Left renal cortex interstitium (tissue), 4 donors: ENCODE results near the gene NAP1L1. TPM values are rescaled to one million over a fixed set of nuclear protein-coding genes. Genes with fewer than 3 reads are reported as not detected.
A peak's percentile ranks its signal among the peaks of the same experiment; 100 is the strongest.

Experiments used
- DNase-seq, 4 donors: peaks; one replicate each; pipeline ENCODE4 v3.0.0-alpha.2; 2013; ENCODE audit warnings: low read depth in 4 of 4, low spot score in 2 of 4, missing footprints in 1 of 4
- polyA plus RNA-seq, 4 donors: library from polyadenylated mRNA; unstranded; fragments of 120-200 nt; gene quantifications; one replicate each; pipeline ENCODE4 v1.2.1, GENCODE V29; 2013; ENCODE audit not compliant: insufficient read length in 4 of 4

Gene NAP1L1
- polyA plus RNA-seq, 4 donors = 786 to 1,012 (median 875) TPM

DNA sequence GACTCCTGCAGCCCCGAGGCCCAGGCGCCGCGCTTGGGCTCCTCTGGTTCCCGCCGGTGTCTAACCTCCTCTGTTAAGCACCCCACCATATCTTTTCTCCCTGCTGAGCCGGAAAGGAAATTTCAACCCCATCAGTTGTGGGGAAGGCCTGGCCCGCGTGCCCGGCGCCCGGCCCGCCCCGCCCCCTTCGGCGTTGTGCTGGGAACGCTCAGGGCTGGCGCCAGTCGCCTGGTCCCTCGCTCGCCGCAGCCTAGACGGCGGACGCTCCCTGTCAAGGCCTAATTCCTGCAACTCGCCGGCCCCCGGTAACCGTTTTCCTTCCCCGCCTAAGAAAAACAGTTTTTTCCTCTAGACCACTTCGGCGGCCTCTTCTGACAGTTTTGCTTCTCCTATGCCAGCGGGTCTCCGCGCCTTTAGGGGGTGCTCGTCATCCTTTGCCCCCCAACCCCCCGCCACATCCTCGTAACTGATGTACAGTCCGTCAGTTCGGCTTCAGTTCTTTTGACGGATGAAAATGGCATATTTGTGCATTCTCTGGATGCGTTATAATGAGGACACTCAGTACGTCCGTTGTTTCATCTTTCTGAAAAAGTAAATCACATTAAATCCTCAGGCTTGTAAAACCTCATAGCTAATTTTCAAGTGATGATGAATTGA lies 506 bp upstream of the NAP1L1 start:
- peak in 2 of 4 donors; percentile 19 to 87 for DNase-seq

DNA sequence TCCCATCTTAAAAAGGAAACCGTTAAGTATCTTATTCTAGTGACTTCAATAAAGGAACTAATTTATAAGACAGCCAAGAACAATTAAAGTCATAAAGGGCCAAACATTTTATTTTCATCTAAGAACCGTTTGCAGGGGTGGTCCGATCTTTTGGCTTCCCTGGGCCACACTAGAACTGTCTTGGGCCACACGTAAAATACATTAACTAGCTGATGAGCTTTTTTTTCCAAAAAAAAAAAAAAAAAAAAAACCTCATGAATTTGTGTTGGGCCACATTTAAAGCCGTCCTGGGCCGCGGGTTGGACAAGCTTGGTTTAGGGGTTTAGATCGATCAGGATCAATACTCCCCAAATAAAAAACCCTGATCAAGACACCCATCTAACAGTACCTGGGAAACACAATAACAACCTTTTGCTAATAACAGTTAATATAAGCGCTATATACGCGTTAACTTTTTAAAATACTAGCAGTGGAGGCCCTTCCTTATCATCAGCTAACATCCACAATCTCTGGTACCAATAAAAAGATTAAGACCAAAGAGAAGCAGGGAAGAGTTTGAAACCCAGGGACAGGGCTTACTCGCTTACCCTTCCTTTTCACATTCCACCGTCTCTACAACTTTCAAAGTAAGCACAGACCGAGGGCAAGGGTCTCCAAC lies 1.1 kb downstream of the NAP1L1 start:
- no peak for DNase-seq

DNA sequence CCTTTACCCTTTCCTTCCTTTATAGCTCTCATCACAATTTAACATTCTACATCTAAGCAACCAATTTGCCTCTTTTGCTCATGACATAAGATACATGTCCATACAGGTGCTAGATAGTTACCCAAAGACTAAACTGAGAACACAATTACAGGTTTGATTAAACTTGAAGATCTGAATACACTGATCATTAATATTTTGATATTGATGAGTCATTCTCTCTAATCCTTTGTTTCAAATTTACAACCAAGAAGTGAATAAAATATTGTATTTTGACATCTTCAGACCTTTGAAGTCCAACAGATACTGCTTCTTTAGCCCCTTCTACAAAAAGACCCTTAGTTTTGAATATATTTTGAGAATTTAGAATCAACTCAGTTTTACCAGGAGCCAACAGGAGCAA lies 2.6 kb downstream of the NAP1L1 start:
- no peak for DNase-seq

DNA sequence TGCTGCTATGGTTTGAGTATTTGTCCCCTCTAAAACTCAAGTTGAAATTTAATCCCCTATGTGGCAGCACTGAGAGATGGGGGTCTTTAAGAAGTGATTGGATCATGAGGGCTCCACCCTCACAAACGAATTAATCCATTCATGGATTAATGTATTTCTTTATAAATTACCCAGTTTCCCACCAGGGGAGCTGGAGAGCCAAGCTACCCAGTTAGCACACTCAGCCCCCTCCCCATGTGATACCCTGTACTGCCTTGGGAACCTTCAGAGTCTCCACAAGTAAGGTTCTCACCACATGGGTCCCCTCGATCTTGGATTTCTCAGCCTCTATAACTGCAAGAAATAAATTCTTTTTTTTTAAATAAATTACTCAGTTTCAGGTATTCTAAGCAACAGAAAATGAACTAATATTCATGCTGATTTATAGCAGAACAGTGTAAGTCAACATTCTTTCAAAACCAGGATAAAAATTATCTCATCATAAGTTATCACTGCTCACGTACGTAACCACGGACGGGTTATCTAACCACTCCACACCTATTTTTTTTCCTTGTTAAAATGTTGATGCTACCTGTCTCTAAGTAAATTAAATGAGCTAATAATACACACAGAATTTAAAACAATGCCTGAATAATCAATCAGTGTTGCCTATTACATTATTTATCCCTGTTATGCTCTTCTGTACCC lies 3.6 kb downstream of the NAP1L1 start:
- DNase-seq = no peak

DNA sequence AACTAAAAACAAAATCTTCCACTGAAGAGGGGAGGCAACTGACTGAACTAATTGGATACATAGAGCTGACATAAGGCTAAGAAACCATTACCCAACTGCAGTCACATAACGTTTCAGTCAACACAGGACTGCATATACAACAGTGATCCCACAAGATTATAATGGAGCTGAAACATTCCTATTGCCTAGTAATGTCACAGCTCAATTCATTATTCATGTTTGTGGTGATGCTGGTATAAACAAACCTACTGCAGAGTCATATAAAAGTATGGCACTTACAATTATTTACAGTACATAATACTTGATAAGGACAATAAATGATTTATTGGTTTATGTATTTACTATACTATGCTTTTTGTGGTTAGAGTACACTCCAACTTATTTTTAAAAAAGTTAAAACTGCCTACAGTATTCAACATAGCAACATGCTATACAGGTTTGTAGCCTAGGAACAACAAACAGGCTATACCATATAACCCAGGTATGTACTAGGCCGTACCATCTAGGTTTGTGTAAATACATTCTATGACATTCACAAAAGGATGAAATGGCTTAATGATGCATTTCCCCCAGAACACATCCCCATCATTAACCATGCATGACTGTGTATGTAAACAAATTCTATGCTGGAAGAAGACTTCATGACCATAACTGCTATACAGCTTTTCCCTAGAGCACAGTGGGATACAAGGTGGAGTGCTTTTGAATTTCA lies 4.3 kb downstream of the NAP1L1 start:
- no peak for DNase-seq

DNA sequence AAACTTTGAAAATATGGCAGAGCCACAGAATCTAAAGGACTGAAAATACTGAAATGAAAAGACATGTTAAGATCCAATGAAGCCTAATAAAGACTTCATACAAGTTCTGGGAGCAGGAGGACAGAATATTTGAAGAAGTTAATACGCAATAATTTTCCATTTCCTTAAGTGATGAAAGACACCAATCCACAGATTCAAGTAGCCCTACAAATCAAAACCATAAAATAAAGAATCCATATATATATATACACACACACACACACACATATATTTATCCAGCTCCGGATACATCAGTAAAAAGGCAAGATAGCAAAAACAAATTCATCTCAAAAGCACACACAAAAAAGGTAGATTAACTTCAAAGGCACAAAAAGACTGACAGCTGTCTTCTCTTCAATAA lies 5.7 kb downstream of the NAP1L1 start:
- DNase-seq = no peak

DNA sequence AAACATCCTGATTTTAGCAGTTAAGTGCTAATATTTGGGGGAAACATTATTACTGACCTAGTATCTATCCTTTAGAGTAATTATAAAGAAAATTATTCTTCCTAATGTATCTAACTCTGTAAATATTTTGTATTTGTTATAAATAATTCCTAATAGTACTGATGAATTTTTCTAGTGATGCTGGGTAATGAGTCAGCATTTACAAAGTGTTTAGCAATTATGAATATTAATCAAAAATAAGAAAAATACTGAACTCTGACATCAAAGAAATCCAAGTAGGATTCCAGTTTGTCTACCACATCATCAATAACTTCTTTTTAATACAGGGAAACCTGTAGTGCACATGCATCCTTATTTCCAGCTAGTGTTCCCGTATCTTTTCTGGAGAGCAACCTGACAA lies 9.0 kb downstream of the NAP1L1 start:
- DNase-seq = no peak

DNA sequence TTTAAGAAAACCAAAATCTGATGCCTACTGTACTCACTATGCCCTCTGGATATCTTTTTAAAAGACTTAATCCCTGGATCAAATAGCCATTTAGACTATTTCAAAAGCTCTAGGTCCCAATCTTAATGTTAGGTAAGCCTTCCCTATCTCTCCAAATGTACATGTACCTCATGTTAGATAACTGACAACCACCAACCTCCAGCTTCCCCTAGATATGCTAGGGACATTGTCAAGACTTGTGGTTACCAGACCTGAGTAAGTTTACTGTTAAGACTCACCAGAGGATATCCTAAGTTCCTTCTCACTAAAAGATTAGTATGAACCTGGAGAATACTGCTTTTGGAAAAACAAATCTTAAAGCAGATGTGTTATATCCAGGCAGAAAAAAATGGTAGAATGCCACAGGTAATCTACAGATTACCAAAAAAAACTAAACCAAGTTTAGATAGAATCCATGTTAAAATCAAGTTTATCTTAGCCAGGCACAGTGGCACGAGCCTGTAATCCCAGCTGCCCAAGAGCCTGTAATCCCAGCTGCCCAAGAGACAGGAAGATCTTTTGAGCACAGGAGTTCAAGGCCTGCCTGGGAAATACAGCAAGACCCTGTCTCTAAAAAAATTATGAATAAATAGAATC lies 9.7 kb downstream of the NAP1L1 start:
- DNase-seq = no peak

DNA sequence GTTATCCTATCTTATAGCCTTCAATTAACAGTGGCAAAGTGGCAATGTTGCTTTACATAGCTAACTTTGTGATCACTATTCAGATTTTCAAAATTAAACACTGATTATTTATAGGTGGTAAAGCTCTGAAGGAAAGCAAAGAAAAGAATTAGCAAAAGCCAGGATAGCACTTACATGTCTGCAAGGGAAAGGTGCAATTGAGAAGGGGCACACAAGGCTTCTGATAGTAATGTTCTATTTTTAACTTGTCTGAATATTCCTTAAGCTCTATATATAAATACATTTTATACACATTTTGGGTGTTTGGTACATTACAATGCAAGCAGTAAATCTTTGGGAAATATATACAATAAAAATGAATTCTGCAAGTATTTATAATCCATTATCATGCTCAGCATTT lies 10.9 kb downstream of the NAP1L1 start:
- no peak for DNase-seq

DNA sequence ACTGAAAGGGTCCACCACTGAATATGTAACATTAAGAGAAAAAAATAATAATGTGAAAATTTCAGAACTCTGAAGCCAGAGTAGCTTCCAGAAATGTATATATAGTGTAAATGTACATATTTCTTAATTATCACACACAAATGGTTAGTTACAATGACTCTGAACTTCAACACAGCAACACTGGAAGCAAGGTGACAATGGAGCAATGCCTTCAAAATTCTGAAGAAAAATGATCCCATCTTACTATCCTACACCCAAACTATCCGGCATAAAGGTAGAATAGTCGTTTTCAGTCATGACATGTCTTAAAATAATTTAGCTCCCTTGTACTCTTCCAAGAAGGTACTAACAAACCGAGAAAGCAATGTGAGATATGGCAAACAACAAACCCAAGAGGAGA lies 11.9 kb downstream of the NAP1L1 start:
- no peak for DNase-seq

DNA sequence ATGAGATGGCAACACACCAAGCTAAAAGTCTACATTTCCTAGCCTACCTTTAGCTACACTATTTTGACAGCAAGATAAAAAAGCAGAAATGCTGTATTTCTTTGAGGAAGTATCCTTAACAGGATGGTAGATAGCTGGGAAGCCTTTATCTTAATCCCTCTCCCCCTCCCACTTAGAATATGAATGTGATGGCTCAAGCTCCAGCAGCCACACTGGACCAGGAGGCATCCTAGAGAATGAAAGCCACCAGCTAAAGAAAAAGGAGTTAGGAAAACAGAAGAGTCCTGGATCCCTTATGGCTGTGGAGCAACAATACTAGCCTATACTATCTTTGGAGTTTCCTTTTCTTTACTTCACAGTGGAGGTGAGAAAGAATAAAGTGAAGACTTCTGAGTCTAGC lies 15.1 kb downstream of the NAP1L1 start:
- DNase-seq = no peak

DNA sequence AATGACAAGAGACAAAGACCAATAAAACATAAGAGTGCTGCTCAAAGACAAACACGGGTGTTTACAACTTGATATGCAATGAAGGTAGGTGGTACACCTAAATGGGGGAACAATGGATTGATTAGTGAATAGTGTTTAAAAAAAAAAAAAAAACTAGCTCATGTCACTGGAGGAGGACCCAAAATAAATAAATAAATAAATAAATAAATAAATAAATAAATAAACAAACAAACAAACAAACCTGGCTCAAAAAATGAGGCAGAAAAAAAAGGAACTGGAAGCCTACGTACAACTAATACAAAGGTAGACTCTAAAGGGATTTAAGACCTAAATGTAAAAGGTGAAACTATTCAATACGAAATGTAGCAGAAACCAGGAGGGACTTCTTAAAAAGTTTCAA lies 18.6 kb downstream of the NAP1L1 start:
- DNase-seq = no peak

DNA sequence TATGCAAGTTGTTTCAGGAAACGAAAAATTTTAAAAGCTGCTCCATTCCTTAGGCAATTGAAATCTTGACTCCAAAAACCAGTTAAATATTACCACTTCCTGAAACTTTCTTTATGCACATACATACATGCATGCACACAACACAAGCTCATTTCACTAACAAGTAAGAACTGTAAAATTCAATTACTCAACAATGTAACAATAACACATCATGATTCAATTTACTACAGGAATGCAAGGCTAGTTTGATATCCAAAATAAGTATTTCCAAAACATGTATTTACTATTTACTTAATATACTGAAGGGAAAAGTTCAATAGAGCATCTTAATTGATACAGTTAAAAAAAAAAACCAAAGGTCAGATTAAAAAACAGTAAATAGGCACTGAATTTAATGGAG lies 19.6 kb downstream of the NAP1L1 start:
- DNase-seq = no peak

DNA sequence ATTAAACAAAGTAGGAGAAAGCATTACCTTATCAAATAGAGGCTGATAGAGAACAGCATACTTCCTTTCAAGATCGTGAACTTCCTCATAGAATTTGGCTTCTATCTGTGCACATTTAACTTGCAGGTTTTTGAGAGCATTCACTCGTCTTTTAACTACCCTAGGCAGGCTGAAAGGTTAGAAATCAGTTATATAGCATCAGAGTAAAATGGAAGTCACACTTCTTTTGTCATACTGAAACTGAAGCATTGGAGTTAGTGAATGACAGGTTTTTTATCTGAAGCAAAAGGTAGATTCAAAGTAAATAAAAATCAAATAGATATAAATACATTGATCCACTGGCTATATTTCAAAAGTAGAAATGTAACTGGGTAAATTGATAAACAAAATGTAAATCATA lies 24.4 kb downstream of the NAP1L1 start:
- DNase-seq = no peak

DNA sequence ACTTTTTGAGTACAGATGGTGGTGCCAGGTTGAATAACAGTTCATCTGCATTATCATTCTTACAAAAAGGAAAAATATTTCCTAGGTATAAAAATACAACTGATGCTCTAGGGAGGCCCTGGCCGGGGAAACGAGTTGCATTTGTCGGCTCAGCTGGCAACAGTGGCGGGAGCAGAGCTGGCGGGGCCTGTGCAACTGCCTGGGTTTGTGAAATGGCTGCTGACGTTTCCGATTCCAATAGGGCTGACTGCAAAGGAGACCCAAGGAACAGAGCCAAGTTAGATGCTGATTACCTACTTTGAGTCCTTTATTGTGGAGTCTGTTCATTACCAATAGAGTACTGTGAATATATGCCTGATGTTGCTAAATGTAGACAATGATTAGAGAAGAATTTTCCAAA lies 27.2 kb downstream of the NAP1L1 start:
- DNase-seq = no peak

DNA sequence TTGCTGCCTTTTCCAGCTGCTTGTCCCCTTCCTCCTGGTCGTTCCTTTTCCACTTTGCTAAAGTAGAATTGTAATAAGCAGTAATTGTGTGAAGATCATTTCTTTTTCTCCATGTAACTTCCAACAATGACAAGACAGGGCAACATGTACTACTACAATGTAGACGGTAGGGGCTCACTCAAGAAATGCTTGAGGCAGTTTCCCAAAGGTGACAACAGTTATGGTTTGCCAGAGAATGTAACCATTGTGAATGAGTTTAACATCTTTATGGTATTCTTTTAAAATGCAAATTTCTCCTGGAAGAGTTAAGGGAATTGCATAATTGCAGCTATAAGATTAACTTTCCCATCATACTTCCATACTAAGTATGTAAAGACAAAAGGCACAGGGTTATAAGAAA lies 29.1 kb downstream of the NAP1L1 start:
- no peak for DNase-seq

DNA sequence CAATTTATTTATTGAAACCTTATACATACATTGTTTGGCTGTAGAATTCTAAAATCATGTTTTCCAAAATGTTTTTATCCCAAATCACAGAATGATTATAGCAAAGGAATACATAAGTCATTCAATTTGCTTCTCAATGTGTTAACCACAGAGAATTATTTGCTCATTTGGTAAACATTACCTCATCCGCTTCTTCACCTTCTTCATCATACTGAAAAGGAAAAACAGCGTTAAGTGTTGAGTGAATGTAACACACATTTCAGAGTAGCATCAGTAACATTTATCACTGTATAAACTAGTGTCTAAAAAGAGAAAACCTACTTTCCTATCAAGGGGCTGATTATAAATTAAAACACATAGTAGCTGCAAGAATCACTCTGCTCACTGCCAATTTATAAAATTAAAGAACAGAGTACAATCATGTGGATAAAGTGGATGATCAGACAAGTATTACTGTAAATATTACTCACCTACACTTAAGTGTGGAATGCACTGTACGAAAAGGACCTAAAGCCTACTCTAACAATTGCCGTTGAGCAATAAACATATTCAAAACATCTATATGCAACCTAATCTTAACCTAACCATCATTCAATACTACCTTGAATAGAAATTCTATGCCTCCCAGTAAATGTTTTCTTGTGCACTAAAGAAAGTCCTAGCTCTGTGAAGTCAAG lies 34.8 kb downstream of the NAP1L1 start:
- no peak for DNase-seq

DNA sequence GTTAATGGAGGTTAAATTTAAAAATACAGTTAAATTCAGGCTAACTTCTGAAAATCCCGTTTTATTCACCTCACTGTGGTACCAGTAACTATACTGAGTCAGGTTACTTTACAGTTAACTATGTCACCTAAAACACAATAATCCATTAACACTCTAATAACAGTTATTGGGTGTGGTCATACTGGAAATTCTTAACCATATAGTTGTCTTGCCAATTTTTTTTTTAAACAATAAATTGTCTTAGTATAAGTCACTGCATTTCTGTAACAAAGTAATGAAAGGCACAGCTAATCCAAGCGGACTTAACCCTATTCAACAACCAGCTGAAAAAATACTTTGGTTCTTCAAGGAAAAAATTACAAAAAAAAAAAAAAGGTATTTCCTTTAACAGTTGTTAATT lies 36.7 kb downstream of the NAP1L1 start:
- no peak for DNase-seq

DNA sequence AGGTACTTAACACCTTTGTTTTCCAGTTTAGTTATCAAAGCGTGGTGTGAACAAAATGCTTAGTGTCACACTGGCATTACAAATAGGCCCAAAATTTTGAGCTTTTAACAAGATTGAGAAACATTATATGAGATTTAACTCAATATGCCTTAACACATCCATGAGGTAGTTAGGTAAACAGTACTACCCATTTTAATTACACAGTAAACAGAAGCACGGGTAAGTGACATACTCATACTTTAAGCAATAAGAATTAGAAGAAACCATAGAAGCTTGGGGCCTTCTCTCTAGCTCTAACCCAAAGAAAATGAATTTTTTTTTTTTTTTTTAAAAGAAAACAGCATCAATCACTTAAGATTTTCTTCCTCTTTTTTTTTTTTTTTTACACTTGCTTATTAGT lies 37.4 kb downstream of the NAP1L1 start:
- no peak for DNase-seq

DNA sequence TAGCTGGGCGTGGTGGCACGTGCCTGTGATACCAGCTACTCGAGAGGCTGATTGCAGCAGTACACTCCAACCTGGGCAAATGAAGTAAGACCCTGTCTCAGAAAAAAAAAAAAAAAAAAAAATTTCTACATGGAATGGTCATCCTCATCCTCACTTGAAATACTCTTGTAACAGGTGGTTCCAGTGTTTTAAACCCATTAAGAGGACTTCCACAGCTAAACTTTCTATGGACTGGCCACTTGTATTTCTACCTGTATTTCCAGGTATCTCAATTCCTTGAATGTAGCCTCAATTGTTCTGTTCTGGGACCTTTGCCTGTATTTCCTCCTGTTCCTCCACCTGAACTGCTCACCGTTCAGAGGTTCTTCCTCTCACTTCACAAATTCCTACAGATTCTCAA lies 41.1 kb downstream of the NAP1L1 start:
- no peak for DNase-seq

DNA sequence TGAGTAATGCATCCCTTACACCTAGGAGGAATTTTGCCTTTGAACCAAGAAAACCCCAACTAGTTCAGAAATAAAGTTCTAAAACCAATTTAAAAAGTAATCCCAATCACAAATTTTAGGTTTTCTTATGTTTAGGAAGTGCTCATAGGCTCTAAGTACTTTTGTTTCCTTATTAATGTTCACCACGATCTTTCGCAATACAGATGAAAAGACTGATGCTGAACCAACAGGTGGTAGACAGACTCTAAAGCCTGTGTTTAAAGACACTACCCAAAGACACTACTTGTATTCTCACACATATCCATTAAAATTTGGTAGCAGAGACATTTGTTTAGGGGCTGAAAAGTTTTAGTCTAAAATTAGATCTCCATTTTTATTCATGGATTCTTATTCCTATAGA lies 42.3 kb downstream of the NAP1L1 start:
- no peak for DNase-seq
